NCI-H82 treated with DMSO at 0.1 percent for 48 hours (cell line): ENCODE results near the gene SDHC.
A peak's percentile ranks its signal among the peaks of the same experiment; 100 is the strongest.
"Not testable (repeated sequence)": the region's sequence is repeated elsewhere in the genome, so short reads cannot be mapped to it uniquely, and the experiment has no call there.

ENCODE experiments used
- DNase-seq: peaks from one replicate; lab custom pipeline; 2025; ENCODE audit not compliant: unreplicated experiment; lab: John Stamatoyannopoulos, UW

SDHC gene

DNA sequence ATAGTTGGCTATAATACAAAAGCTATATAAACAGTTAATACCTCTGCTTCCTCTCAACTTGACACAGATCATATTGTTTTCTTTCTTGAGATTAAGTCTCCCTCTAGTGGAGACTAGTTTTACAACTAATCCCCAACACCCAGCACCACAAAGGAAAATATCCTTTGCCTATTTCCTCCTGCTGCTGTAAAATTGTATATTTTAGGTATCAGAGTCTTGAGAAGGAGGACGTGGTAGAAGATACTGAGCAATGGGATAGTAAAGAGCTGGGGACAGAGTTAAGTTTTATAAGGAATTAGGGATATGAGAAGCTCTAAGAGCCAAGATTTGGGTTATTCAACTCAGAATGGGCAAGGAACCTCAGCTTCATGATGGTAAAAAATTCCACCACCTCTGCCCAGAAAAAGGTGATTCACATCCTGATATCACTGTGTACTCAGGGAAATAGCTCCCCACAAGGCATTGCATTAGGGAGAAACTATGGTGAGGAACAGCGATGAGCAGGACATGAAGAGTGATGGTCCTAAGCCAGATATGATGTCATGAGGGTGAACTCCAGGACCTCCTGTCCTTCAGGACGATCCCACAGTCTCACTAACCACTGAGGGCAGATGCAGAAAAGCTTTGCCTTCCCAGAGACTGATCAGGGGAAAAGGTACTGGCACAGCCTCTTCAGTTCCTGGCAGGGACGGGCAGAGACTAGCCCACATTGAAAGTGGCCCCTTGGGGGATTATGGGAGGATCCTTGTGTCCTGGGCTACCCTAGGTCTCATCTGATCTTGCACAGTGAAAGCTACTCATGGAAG lies 68.2 kb downstream of the SDHC start:
- DNase-seq, result peak; percentile 78

DNA sequence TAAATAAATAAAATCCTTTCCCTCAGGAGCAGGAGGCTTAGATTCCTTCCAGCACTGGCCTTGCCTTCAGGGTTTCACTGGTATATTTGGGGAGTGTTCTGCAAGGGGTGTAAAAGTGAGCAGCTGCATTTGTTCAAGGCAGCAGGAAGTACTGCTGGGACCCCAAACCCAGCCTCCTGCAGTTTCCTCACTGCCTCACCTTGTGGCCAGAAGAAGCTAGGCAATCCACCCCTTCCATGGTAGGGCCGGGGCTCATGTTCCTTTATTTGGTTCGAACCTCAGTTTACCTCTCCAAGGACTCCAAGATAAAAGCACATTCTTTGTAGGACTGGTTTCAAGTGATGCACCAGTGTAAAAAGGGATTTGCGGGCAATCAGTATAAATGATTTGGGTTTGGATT lies 74.5 kb downstream of the SDHC start:
- DNase-seq, result no peak

GRCh38 chr1:161389158-161389557 lies 75.0 kb downstream of the SDHC start:
- DNase-seq, result not testable (repeated sequence)

- peak; percentile 96 for DNase-seq
These were observed 75.7 kb downstream of the SDHC start for GRCh38 chr1:161389691-161390558.

GRCh38 chr1:161390559-161390858 lies 76.3 kb downstream of the SDHC start:
- no peak for DNase-seq

- DNase-seq, result not testable (repeated sequence)
These were observed 77.0 kb downstream of the SDHC start for GRCh38 chr1:161391136-161391535.

DNA sequence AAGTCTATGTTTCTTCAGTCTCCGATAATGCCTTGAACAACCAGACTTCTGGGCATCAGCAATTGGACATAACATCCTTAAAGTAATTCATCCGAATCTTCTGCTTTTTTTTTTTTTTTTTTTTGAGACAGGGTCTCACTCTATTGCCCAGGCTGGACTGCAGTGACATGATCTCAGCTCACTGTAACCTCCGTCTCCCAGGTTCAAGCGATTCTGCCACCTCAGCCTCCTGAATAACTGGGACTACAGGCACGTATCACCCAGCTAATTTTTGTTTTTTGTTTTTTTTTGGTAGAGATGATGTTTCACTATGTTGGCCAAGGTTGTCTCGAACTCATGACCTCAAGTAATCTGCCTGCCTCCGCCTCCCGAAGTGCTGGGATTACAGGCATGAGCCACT lies 77.4 kb downstream of the SDHC start:
- DNase-seq, result no peak

DNA sequence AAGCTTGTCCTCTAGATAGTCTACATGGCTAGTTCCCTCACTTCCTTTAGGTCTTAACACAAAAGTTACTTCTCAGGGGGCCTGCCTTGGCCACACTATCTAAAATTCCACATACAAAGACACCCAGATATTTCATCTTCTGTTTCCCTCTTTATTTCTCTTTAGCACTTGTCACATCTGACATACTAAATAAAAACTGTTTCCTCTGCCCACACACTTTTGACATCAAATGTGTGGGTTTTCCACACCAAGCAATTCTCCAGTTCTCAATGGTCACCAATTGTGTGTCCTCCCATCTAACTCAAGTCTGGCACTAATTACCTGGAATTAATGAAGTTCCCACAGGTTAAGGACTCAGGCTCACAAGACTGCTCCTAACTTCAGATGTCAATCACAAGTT lies 79.0 kb downstream of the SDHC start:
- DNase-seq, result no peak

DNA sequence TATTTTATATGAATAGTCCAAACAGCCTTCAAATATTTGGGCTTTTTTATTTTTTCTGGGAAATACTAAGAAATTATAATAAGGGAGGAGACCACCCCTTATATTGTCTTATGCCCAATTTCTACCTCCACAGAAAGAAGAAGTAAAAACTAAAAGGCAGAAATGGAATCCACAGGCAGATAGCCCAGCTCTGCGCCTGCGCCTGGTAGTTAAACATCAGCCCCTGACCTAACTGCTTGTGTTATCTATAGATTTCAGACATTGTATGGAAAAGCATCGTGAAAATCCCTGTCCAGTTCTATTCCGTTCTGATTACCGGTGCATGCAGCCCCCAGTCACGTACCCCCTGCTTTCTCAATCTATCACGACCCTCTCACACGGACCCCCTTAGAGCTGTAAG lies 82.9 kb downstream of the SDHC start:
- DNase-seq, result not testable (repeated sequence)

- no peak for DNase-seq
These were observed 84.7 kb downstream of the SDHC start for GRCh38 chr1:161398900-161399256.

DNA sequence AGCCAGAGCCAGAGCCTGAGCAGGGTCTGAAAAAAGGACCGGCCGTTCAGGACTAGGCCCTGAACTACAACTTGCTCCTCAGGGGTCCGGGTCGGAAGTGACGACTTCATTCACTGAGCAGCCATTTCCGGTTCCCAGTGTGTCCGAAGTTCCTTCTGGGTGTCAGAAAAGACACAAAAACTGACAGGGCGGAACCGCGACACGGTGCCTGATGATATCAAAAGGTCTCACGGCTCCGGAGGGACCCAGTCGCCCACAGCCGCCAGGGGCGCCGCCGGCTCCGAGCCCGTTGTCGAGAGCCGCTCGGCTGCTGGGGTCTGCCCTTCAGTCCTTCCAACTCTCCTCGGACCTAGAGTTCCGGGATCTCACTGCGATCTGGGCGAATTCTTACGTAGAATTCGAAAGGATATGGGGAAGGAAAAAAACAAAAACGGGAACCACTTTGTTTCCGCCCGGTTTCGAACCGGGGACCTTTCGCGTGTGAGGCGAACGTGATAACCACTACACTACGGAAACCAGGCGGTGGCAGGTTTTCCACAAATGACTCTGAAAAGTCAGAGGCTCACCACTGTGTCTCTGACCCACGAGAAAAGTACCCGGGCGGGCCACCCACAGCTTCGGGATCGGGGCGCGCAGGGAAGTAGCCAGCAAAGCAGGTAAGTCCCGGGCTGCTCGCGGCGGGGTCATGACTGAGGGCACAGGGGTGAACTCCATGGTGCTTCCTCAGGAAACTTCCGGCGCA lies 85.2 kb downstream of the SDHC start:
- peak; percentile 77 for DNase-seq

GRCh38 chr1:161402446-161402845 lies 88.3 kb downstream of the SDHC start:
- no peak for DNase-seq

DNA sequence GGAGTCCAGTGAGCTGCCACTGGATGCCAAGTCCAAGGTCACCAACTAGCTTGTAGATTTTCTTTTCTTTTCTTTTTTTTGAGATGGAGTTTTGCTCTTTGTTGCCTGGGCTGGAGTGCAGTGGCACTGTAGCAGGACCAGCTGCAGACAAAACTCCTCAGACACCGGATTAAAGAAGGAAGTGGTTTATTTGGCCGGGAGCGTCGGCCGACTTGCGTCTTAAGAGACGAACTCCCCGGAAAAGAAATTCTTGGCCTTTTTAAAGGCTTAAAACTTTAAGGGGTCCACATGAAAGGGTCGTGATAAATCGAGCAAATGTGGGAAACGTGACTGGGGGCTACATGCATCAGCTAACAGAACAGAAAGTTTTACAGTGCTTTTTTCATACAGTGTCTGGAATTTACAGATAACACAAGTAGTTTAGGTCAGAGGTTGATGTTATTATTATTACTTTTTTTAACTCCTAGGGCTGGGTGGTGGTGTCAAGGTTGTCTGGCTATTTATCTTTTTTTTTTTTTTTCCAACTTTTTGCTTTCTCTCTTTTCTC lies 89.9 kb downstream of the SDHC start:
- no peak for DNase-seq

DNA sequence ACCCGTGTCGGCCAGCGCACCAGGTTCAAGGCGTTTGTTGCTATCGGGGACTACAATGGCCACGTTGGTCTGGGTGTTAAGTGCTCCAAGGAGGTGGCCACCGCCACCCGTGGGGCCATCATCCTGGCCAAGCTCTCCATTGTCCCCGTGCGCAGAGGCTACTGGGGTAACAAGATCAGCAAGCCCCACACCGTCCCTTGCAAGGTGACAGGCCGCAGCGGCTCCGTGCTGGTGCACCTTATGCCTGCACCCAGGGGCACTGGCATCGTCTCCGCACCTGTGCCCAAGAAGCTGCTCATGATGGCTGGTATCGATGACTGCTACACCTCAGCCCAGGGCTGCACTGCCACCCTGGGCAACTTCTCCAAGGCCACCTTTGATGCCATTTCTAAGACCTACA lies 92.4 kb downstream of the SDHC start:
- not testable (repeated sequence) for DNase-seq

DNA sequence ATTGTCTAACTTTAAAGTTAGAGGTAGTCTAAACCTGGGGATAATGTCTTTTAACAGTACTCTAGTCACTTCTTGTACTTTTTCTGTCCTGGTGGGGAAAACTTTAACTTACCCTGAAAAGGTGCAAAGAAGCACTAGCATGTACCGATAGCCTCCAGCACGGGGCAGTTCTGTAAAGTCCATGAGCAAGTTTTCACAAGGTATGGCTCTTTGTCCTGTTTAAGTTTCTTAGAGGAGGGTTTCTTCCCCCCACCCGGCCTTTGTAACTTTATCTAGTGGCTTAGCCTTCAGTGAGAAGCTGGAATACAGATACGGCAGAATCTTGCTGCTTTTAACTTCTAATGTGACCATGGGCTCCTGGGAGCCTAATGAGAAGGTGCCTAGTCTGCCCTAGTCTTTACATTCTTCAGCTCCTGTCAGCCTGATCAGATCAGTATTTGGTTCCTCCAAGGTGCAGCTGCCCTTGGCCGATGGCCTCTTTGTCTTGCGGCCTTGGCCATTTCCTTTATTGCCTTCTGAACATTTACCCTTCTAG lies 93.3 kb downstream of the SDHC start:
- no peak for DNase-seq

- no peak for DNase-seq
These were observed 94.4 kb downstream of the SDHC start for GRCh38 chr1:161408429-161409052.

- not testable (repeated sequence) for DNase-seq
These were observed 95.9 kb downstream of the SDHC start for GRCh38 chr1:161409848-161410635.

- DNase-seq, result not testable (repeated sequence)
These were observed 96.4 kb downstream of the SDHC start for GRCh38 chr1:161410636-161410970.
